K562 (cell line): Measurements from ENCODE around the gene TMEM248. TPM values are rescaled to one million over a fixed set of nuclear protein-coding genes. Genes with fewer than 3 reads are reported as not detected.
"Not testable (repeated sequence)": the region's sequence is repeated elsewhere in the genome, so short reads cannot be mapped to it uniquely, and the experiment has no call there.

ENCODE experiments used
- ATAC-seq: fragments of 200-7000 bp; cut with Tn5 transposase; 3 replicates; pipeline ENCODE4 v1.9.1; 2020; ENCODE audit warnings: moderate library complexity
- BruUV-seq: library from RNA; stranded (reverse); fragments of 400-500 nt; replicated peaks from 2 replicates; lab custom pipeline; 2021; lab: Mats Ljungman, UMichigan
- CTCF ChIA-PET: fragments of 300-600 bp; formaldehyde crosslinking; extraction: SDS; loops from one replicate; lab custom pipeline; 2021; ENCODE audit warnings: low intra/inter-chr PET ratio; lab: Yijun Ruan, JAX
- POLR2A ChIA-PET: fragments of 300-600, 350-650 bp; sonication (Branson Sonifier 250); formaldehyde crosslinking; extraction: SDS; loops from one replicate; lab custom pipeline; 2021; ENCODE audit warnings: antibody characterized with exemption, inconsistent platforms; lab: Yijun Ruan, JAX
- DNase-seq, 4 experiments: peaks; one replicate each; pipeline versions ENCODE4 v3.0.0 to v3.0.0-alpha.2; 2011 to 2018; ENCODE audit warnings: low spot score in 3 of 4, mixed read lengths in 3 of 4; ENCODE audit errors: extremely low read depth in 1 of 4
- FAIRE-seq: peaks from 2 replicates; lab custom pipeline; 2011; peaks lifted over from hg19 to GRCh38; lab: Jason Lieb, UNC
- H2AFZ ChIP-seq: 2 replicates; pipeline ENCODE4 v1.6.0; 2011; ENCODE audit warnings: low read depth, low read length, control low read depth, inconsistent platforms
- H3K27ac ChIP-seq: fragments of 200-600 bp; 3 replicates; pipeline ENCODE4 v1.8.0; 2011; ENCODE audit warnings: low read depth, mild to moderate bottlenecking, control low read depth, inconsistent platforms, low read length, moderate library complexity, mixed read lengths; ENCODE audit errors: extremely low read depth
- H3K27me3 ChIP-seq, 2 experiments: fragments of 300-600 bp in 1 of 2; 2 replicates in 1 of 2; 3 replicates in 1 of 2; pipeline versions ENCODE4 v1.6.0 to v1.8.0; 2011; ENCODE audit warnings: inconsistent platforms in 2 of 2, low read length in 2 of 2, mild to moderate bottlenecking in 1 of 2, mixed read lengths in 1 of 2, moderate library complexity in 1 of 2; ENCODE audit not compliant: control insufficient read depth in 2 of 2, insufficient read depth in 2 of 2
- H3K36me3 ChIP-seq: fragments of 300-600 bp; 3 replicates; pipeline ENCODE4 v1.8.0; 2011; ENCODE audit warnings: mild to moderate bottlenecking, low read length, inconsistent platforms; ENCODE audit not compliant: control insufficient read depth, insufficient read depth
- H3K4me1 ChIP-seq, 2 experiments: fragments of 200-600 bp in 1 of 2; replicated peaks in 1 of 2; 2 replicates in 1 of 2; 3 replicates in 1 of 2; pipeline versions ENCODE4 v1.5.1 to v1.8.0; 2011; ENCODE audit warnings: inconsistent platforms in 2 of 2, low read length in 2 of 2, mild to moderate bottlenecking in 1 of 2, mixed read lengths in 1 of 2, moderate library complexity in 1 of 2; ENCODE audit not compliant: control insufficient read depth in 2 of 2, insufficient read depth in 2 of 2
- H3K4me2 ChIP-seq: 2 replicates; pipeline ENCODE4 v1.6.1; 2011; ENCODE audit warnings: low read length, control low read depth, inconsistent platforms, mixed read lengths; ENCODE audit not compliant: insufficient read depth
- H3K4me3 ChIP-seq: fragments of 200-600 bp; sonication (generic), shearing (Covaris generic); 2 replicates; pipeline ENCODE4 v1.5.1; 2016; ENCODE audit warnings: control low read depth, inconsistent platforms
- H3K79me2 ChIP-seq: fragments of 200-600 bp; 3 replicates; pipeline ENCODE4 v1.8.0; 2011; ENCODE audit warnings: low read length, inconsistent platforms; ENCODE audit not compliant: control insufficient read depth, insufficient read depth
- H3K9ac ChIP-seq, 2 experiments: 2 replicates each; pipeline versions ENCODE4 v1.6.0 to v1.6.1; 2011; ENCODE audit warnings: low read depth in 2 of 2, low read length in 2 of 2, control low read depth in 1 of 2, inconsistent platforms in 1 of 2, mild to moderate bottlenecking in 1 of 2, mixed read lengths in 1 of 2; ENCODE audit not compliant: insufficient read depth in 1 of 2
- H3K9me1 ChIP-seq: one replicate; pipeline ENCODE4 v1.6.0; 2011; ENCODE audit warnings: inconsistent platforms, mild to moderate bottlenecking, low read length, moderate library complexity; ENCODE audit not compliant: control insufficient read depth, insufficient read depth
- H3K9me3 ChIP-seq: replicated peaks from 2 replicates; pipeline ENCODE4 v1.5.1; 2011; ENCODE audit warnings: low read depth, low read length, inconsistent platforms; ENCODE audit not compliant: control insufficient read depth, insufficient read depth
- H4K20me1 ChIP-seq: replicated peaks from 2 replicates; pipeline ENCODE4 v1.6.1; 2011; ENCODE audit warnings: low read length, inconsistent platforms, mixed read lengths; ENCODE audit not compliant: control insufficient read depth, insufficient read depth
- CBX1 ChIP-seq: sonication (generic); IDR thresholded peaks from 2 replicates; pipeline ENCODE4 v1.6.1; 2016; ENCODE audit warnings: antibody characterized with exemption, low read depth, mild to moderate bottlenecking
- CBX3 ChIP-seq, 2 experiments: IDR thresholded peaks; 1 replicate in 1 of 2; 2 replicates in 1 of 2; pipeline ENCODE4 v1.6.1; 2012; ENCODE audit warnings: inconsistent platforms in 2 of 2, low read length in 2 of 2, borderline replicate concordance in 1 of 2, control low read depth in 1 of 2
- TRIM24 ChIP-seq, 2 experiments: fragments of 450-650 bp; IDR thresholded peaks; 2 replicates each; pipeline ENCODE4 v1.6.1; 2016
- TRIM28 ChIP-seq: fragments of 450-650 bp; IDR thresholded peaks from 2 replicates; pipeline ENCODE4 v1.6.1; 2017
- ZNF766 ChIP-seq: fragments of 200-800 bp; sonication (Bioruptor generic); conservative IDR thresholded peaks from 2 replicates; pipeline ENCODE4 v1.6.1; 2016; ENCODE audit warnings: missing genetic modification characterization, missing compliant biosample characterization
- WGBS: fragments of 100-300 bp; shearing (Covaris generic); methylation state at CpG from one replicate; pipeline ENCODE4 v1.1.6; 2016; ENCODE audit warnings: low coverage, mixed read lengths; ENCODE audit not compliant: insufficient coverage; ENCODE audit errors: missing lambda C conversion rate; 5-methylcytosine and 5-hydroxymethylcytosine counted together
- in situ Hi-C: fragments of 300-500 bp; cut with MboI; formaldehyde crosslinking; loops from 4 replicates; pipeline ENCODE4 v1.15.0; 2018; ENCODE audit warnings: inconsistent platforms, mixed read lengths
- intact Hi-C: fragments of 100-400 bp; cut with micrococcal nuclease; formaldehyde crosslinking; loops from 2 replicates; pipeline ENCODE4 v1.14.2; 2022
- polyA plus RNA-seq, 8 experiments: library from polyadenylated mRNA; depleted of rRNA in 4 of 8; stranded (reverse) in 5 of 8; unstranded in 3 of 8; fragments of >200 nt; fragmentation: Nextera tagmentation in 2 of 8; fragmentation: Illumina TruSeq in 1 of 8; extraction: Ambion mirVana in 2 of 8; extraction: Trizol in 1 of 8; gene quantifications; 2 replicates each; pipeline versions ENCODE4 v1.2.1 to v1.2.3, GENCODE V29; 2011 to 2014; ENCODE audit warnings: inconsistent platforms in 1 of 8, missing spikeins in 1 of 8
- total RNA-seq, 7 experiments: library from RNA; depleted of rRNA in 6 of 7; stranded (reverse); fragments of >200 nt in 6 of 7; fragmentation: Illumina TruSeq in 2 of 7; extraction: Trizol in 2 of 7; gene quantifications; 2 replicates each; pipeline versions ENCODE4 v1.2.1 to v1.2.3, GENCODE V29; 2011 to 2021; ENCODE audit warnings: low replicate concordance in 1 of 7

The TMEM248 gene
- total and polyA plus RNA-seq, 9 of the 15 experiments (the other 6 are each of a cell fraction or from before 2014, with no cell fraction given) = 6.3 to 132 (median 64.4) TPM

DNA sequence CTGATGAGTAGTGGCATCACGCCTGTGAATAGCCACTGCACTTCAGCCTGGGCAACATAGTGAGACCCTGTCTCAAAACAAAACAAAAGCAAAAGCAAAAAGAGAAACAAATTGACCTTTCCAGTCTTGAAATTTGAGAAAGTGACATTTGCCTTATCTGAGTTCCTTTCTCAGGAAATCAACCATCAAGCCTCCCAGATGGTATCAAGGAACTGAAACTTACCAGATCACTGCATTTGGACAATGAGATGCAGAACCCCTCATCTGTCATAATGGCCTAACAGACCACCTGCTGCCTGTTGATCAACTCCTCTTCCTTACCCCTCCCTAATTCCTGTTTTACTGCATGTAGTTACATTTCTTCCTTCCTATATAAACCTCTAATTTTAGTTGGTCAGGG lies 59.3 kb downstream of the TMEM248 start:
- H3K27ac ChIP-seq, H3K9me3 ChIP-seq, H3K4me2 ChIP-seq, H3K27me3 ChIP-seq, POLR2A ChIA-PET, H2AFZ ChIP-seq, FAIRE-seq, H4K20me1 ChIP-seq, in situ Hi-C loops, H3K9me1 ChIP-seq, BruUV-seq, H3K4me3 ChIP-seq, CTCF ChIA-PET, DNase-seq, H3K79me2 ChIP-seq, H3K4me1 ChIP-seq, ATAC-seq, intact Hi-C loops, H3K36me3 ChIP-seq, H3K9ac ChIP-seq: not testable (repeated sequence)
- WGBS = 11% methylated on average over 1 of the region's 1 CpG
- peak in 1 of 2 experiments; percentile 81; a peak in 1 of 3 replicates for TF ChIP-seq CBX3 (IDR thresholded peaks at IDR 0.05; ENCODE audit: borderline replicate concordance in 1 of 2, low read length in 2 of 2)
- peak; percentile 7 to 44; a peak in 2 of 4 replicates for TF ChIP-seq TRIM24 (IDR thresholded peaks at IDR 0.05)
- peak; percentile 57; the same call in 1 of the 2 replicates for TF ChIP-seq CBX1
- TF ChIP-seq ZNF766 (CRISPR knock-in tag) = peak; percentile 87
- TF ChIP-seq TRIM28 = peak; percentile 93; the same call in 1 of the 2 replicates

DNA sequence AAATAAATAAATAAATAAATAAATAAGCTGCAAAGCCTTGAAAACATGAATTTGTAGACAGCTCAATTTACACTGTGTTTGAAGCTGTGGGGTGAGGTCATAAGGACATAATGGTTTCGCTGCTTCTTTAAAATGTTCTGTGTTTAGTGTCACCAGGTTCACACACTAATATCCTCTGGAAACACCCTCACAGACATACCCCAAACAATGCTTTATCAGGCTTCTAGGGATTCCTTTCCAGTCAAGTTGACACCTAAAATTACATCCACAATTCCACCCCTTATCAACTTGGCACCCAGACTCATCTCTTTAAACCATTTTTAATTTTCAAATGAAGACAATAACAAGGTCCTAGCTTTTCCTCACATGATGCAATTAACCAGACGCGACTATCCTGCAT lies 68.5 kb downstream of the TMEM248 start:
- CTCF ChIA-PET, BruUV-seq, intact Hi-C loops: not testable (repeated sequence)

More for the DNA sequence above, 68.5 kb downstream of the TMEM248 start:
- H3K4me1 ChIP-seq, H3K4me3 ChIP-seq, DNase-seq, H3K9ac ChIP-seq, H4K20me1 ChIP-seq, H2AFZ ChIP-seq, in situ Hi-C loops, H3K4me2 ChIP-seq, H3K27ac ChIP-seq, H3K9me1 ChIP-seq, H3K27me3 ChIP-seq, H3K9me3 ChIP-seq, ATAC-seq, FAIRE-seq: not testable (repeated sequence)
- Histone ChIP-seq H3K36me3 (peaks cover 62% of the 10 kb centered on the region), H3K79me2 (peaks cover 19% of the 10 kb centered on the region)
- POLR2A ChIA-PET = interaction anchor here (0.7 to 1.8 kb wide), 2 partner anchors 13 to 36 kb away, joined by 3 to 8 read pairs; no protein-coding TSS in a partner anchor
- WGBS = 83% methylated on average over 1 of the region's 3 CpGs
